HEK293 (cell line): ENCODE measurements around the gene STK16.
A peak's percentile ranks its signal among the peaks of the same experiment; 100 is the strongest.

ENCODE experiments used
- BCL11B ChIP-seq: fragments of 450-650 bp; formaldehyde crosslinking; IDR thresholded peaks from 2 replicates; pipeline ENCODE4 v1.5.1; 2016; ENCODE audit warnings: low read depth, missing biosample characterization, missing genetic modification characterization
- KLF17 ChIP-seq: fragments of 450-650 bp; formaldehyde crosslinking; IDR thresholded peaks from 2 replicates; pipeline ENCODE4 v1.5.1; 2016; ENCODE audit warnings: missing biosample characterization, missing genetic modification characterization
- KLF8 ChIP-seq: fragments of 450-650 bp; formaldehyde crosslinking; IDR thresholded peaks from 2 replicates; pipeline ENCODE4 v1.5.1; 2016; ENCODE audit warnings: missing biosample characterization, missing genetic modification characterization
- MYNN ChIP-seq: fragments of 450-650 bp; formaldehyde crosslinking; IDR thresholded peaks from 2 replicates; pipeline ENCODE4 v1.5.1; 2016; ENCODE audit warnings: missing biosample characterization, missing genetic modification characterization, borderline replicate concordance
- PRDM10 ChIP-seq: fragments of 450-650 bp; formaldehyde crosslinking; IDR thresholded peaks from 2 replicates; pipeline ENCODE4 v1.5.1; 2016; ENCODE audit warnings: missing biosample characterization, missing genetic modification characterization
- PRDM4 ChIP-seq: fragments of 450-650 bp; formaldehyde crosslinking; IDR thresholded peaks from 2 replicates; pipeline ENCODE4 v1.5.1; 2017; ENCODE audit warnings: missing biosample characterization, missing genetic modification characterization
- REPIN1 ChIP-seq: fragments of 450-650 bp; formaldehyde crosslinking; IDR thresholded peaks from 2 replicates; pipeline ENCODE4 v1.5.1; 2017; ENCODE audit warnings: missing biosample characterization, missing genetic modification characterization, low read depth
- SCRT2 ChIP-seq: fragments of 450-650 bp; formaldehyde crosslinking; IDR thresholded peaks from 2 replicates; pipeline ENCODE4 v1.5.1; 2016; ENCODE audit warnings: missing biosample characterization, missing genetic modification characterization
- ZBTB1 ChIP-seq: fragments of 450-650 bp; formaldehyde crosslinking; IDR thresholded peaks from 2 replicates; pipeline ENCODE4 v1.5.1; 2016; ENCODE audit warnings: missing biosample characterization, missing genetic modification characterization
- ZBTB11 ChIP-seq: fragments of 450-650 bp; formaldehyde crosslinking; conservative IDR thresholded peaks from 2 replicates; pipeline ENCODE4 v1.5.1; 2016; ENCODE audit warnings: low read depth, missing biosample characterization, missing genetic modification characterization
- ZBTB20 ChIP-seq: fragments of 450-650 bp; formaldehyde crosslinking; IDR thresholded peaks from 2 replicates; pipeline ENCODE4 v1.5.1; 2016; ENCODE audit warnings: missing biosample characterization, missing genetic modification characterization
- ZFHX2 ChIP-seq: fragments of 450-650 bp; formaldehyde crosslinking; conservative IDR thresholded peaks from 2 replicates; pipeline ENCODE4 v1.5.1; 2016; ENCODE audit warnings: missing biosample characterization, missing genetic modification characterization
- ZFP69B ChIP-seq: fragments of 450-650 bp; formaldehyde crosslinking; IDR thresholded peaks from 2 replicates; pipeline ENCODE4 v1.5.1; 2016; ENCODE audit warnings: missing biosample characterization, missing genetic modification characterization
- ZNF132 ChIP-seq: fragments of 450-650 bp; formaldehyde crosslinking; IDR thresholded peaks from 2 replicates; pipeline ENCODE4 v1.5.1; 2017; ENCODE audit warnings: missing biosample characterization, missing genetic modification characterization, borderline replicate concordance
- ZNF266 ChIP-seq: fragments of 450-650 bp; formaldehyde crosslinking; IDR thresholded peaks from 2 replicates; pipeline ENCODE4 v1.5.1; 2016; ENCODE audit warnings: missing biosample characterization, missing genetic modification characterization, low read depth
- ZNF398 ChIP-seq: fragments of 450-650 bp; formaldehyde crosslinking; IDR thresholded peaks from 2 replicates; pipeline ENCODE4 v1.5.1; 2017; ENCODE audit warnings: missing biosample characterization, missing genetic modification characterization
- ZNF518A ChIP-seq: fragments of 450-650 bp; formaldehyde crosslinking; conservative IDR thresholded peaks from 2 replicates; pipeline ENCODE4 v1.5.1; 2016; ENCODE audit warnings: low read depth, missing biosample characterization, missing genetic modification characterization
- ZNF529 ChIP-seq: fragments of 450-650 bp; formaldehyde crosslinking; IDR thresholded peaks from 2 replicates; pipeline ENCODE4 v1.5.1; 2017; ENCODE audit warnings: missing genetic modification characterization, missing biosample characterization; ENCODE audit not compliant: insufficient replicate concordance
- ZNF610 ChIP-seq: fragments of 450-650 bp; formaldehyde crosslinking; IDR thresholded peaks from 2 replicates; pipeline ENCODE4 v1.5.1; 2016; ENCODE audit warnings: missing biosample characterization, missing genetic modification characterization, borderline replicate concordance
- ZNF792 ChIP-seq: fragments of 450-650 bp; formaldehyde crosslinking; IDR thresholded peaks from 2 replicates; pipeline ENCODE4 v1.5.1; 2016; ENCODE audit warnings: missing biosample characterization, missing genetic modification characterization

The STK16 gene

GRCh38 chr2:219245148-219245898 lies at the start of gene STK16, which contains the start of gene GLB1L (continued):
- TF ChIP-seq PRDM4 (tag by site-specific recombination) = no peak
- peak; percentile 73 for TF ChIP-seq PRDM10 (tag by site-specific recombination)
- no peak; the same call in 1 of the 2 replicates for TF ChIP-seq ZFP69B (tag by site-specific recombination)
- TF ChIP-seq ZNF610 (tag by site-specific recombination) = no peak
- TF ChIP-seq ZNF132 (tag by site-specific recombination) = no peak
- no peak for TF ChIP-seq ZFHX2 (tag by site-specific recombination)
- TF ChIP-seq ZNF398 = peak; percentile 58
- TF ChIP-seq ZNF792 (tag by site-specific recombination) = no peak
- 0 out of 2 replicates have a peak, but pooled peaks have one; percentile 38 for TF ChIP-seq KLF17 (tag by site-specific recombination)
- TF ChIP-seq ZNF529 (tag by site-specific recombination) = no peak
- TF ChIP-seq ZBTB1 (tag by site-specific recombination) = no peak
- peak; percentile 57; the same call in 1 of the 2 replicates for TF ChIP-seq KLF8 (tag by site-specific recombination)
- TF ChIP-seq ZBTB11 (tag by site-specific recombination) = peak; percentile 92
- TF ChIP-seq ZNF266 (tag by site-specific recombination) = no peak
- TF ChIP-seq BCL11B = peak; percentile 88; the same call in 1 of the 2 replicates
- TF ChIP-seq REPIN1 (tag by site-specific recombination) = no peak
- TF ChIP-seq ZBTB20 (tag by site-specific recombination) = no peak
- no peak for TF ChIP-seq MYNN
- peak; percentile 49; the same call in 1 of the 2 replicates for TF ChIP-seq ZNF518A (tag by site-specific recombination)
- no peak for TF ChIP-seq SCRT2 (tag by site-specific recombination)
